Chondrocyte (in vitro differentiated cells): ENCODE data around the gene QSOX1. TPM values are rescaled to one million over a fixed set of nuclear protein-coding genes. Genes with fewer than 3 reads are reported as not detected.

Experiments used
- DNase-seq: peaks from one replicate; pipeline ENCODE4 v3.0.0; 2021; ENCODE audit warnings: mixed read lengths, low spot score
- H3K27ac Mint-ChIP-seq: one replicate; pipeline ENCODE4 v1.8.0; 2021; ENCODE audit warnings: mild to moderate bottlenecking, moderate library complexity, mixed read lengths; ENCODE audit not compliant: unreplicated experiment
- H3K27me3 Mint-ChIP-seq: 2 replicates; pipeline ENCODE4 v1.8.0; 2021; ENCODE audit warnings: low read depth, mixed read lengths
- H3K36me3 Mint-ChIP-seq: 2 replicates; pipeline ENCODE4 v1.8.0; 2021; ENCODE audit warnings: low read depth, mixed read lengths
- H3K4me1 Mint-ChIP-seq: 2 replicates; pipeline ENCODE4 v1.8.0; 2021; ENCODE audit warnings: low read depth, mild to moderate bottlenecking, mixed read lengths
- H3K4me3 Mint-ChIP-seq: one replicate; pipeline ENCODE4 v1.8.0; 2021; ENCODE audit warnings: mild to moderate bottlenecking, moderate library complexity, mixed read lengths; ENCODE audit not compliant: unreplicated experiment
- H3K9me3 Mint-ChIP-seq: 2 replicates; pipeline ENCODE4 v1.8.0; 2021; ENCODE audit warnings: low read depth, mixed read lengths
- total RNA-seq: library from RNA; stranded (reverse); gene quantifications from 3 replicates; pipeline ENCODE4 v1.2.1, GENCODE V29; 2021
- TF ChIP-seq, protein P1 (sequence below): fragments of 200-600 bp; sonication (generic); IDR thresholded peaks from 2 replicates; pipeline ENCODE4 v1.5.0; 2021; ENCODE audit warnings: antibody characterized with exemption, mild to moderate bottlenecking, moderate library complexity

The QSOX1 gene
- total RNA-seq, 1 donor from 2014 or later = 232 TPM

GRCh38 chr1:180225403-180225802 is 70.7 kb downstream of the QSOX1 start:
- Mint-ChIP-seq H3K27me3 (peaks cover 62% of the 10 kb centered on the region), H3K27ac (no peak overlapping the region), H3K36me3 (peaks cover 1% of the 10 kb centered on the region), H3K4me1 (no peaks in the 10 kb centered on the region), H3K9me3 (no peaks in the 10 kb centered on the region), H3K4me3 (no peak overlapping the region)
- TF ChIP-seq, protein P1, sequence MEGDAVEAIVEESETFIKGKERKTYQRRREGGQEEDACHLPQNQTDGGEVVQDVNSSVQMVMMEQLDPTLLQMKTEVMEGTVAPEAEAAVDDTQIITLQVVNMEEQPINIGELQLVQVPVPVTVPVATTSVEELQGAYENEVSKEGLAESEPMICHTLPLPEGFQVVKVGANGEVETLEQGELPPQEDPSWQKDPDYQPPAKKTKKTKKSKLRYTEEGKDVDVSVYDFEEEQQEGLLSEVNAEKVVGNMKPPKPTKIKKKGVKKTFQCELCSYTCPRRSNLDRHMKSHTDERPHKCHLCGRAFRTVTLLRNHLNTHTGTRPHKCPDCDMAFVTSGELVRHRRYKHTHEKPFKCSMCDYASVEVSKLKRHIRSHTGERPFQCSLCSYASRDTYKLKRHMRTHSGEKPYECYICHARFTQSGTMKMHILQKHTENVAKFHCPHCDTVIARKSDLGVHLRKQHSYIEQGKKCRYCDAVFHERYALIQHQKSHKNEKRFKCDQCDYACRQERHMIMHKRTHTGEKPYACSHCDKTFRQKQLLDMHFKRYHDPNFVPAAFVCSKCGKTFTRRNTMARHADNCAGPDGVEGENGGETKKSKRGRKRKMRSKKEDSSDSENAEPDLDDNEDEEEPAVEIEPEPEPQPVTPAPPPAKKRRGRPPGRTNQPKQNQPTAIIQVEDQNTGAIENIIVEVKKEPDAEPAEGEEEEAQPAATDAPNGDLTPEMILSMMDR = no peak
- no peak for DNase-seq

- H3K27me3 Mint-ChIP-seq = peaks cover 63% of the 10 kb centered on the region
- no peaks in the 10 kb centered on the region for H3K9me3 Mint-ChIP-seq
- no peak for DNase-seq
- peaks cover 1% of the 10 kb centered on the region for H3K36me3 Mint-ChIP-seq
- TF ChIP-seq, protein P1 = no peak
- H3K4me3 Mint-ChIP-seq = peak overlapping the region; percentile 19
- peaks cover 8% of the 10 kb centered on the region for H3K4me1 Mint-ChIP-seq
- H3K27ac Mint-ChIP-seq = no peak overlapping the region
Measured at GRCh38 chr1:180227861-180228647, 73.4 kb downstream of the QSOX1 start.

- TF ChIP-seq, protein P1 = no peak
- H3K9me3 Mint-ChIP-seq = no peaks in the 10 kb centered on the region
- H3K4me1 Mint-ChIP-seq = peaks cover 13% of the 10 kb centered on the region
- peaks cover 1% of the 10 kb centered on the region for H3K36me3 Mint-ChIP-seq
- H3K27me3 Mint-ChIP-seq = peaks cover 63% of the 10 kb centered on the region
- H3K27ac Mint-ChIP-seq = no peak overlapping the region
- DNase-seq = no peak
- H3K4me3 Mint-ChIP-seq = peak overlapping the region; percentile 69
Measured at GRCh38 chr1:180228648-180229482, 74.2 kb downstream of the QSOX1 start.

GRCh38 chr1:180229483-180230415 is 75.1 kb downstream of the QSOX1 start, which contains the start of gene LHX4:
Gene LHX4, plus strand, starts transcription at chr1:180230264. Its CDS starts 266 bp downstream, at chr1:180230530.
- H3K4me1 Mint-ChIP-seq = peaks cover 20% of the 10 kb centered on the region

More at GRCh38 chr1:180229483-180230415, 75.1 kb downstream of the QSOX1 start, which contains the start of gene LHX4:
- Mint-ChIP-seq H3K4me3 (peak within 1 kb of the TSS; percentile 72), H3K9me3 (no peaks in the 10 kb centered on the region), H3K27ac (no peak within 1 kb of the TSS), H3K27me3 (peaks cover 63% of the 10 kb centered on the region), H3K36me3 (peaks cover 1% of the 10 kb centered on the region)
- DNase-seq = no peak
- TF ChIP-seq, protein P1 = no peak
